Measurements from ENCODE around the gene MFAP3L.

GRCh38 chr4:169975131-169975837 is 50.9 kb downstream of the MFAP3L start:
- TF ChIP-seq REST (IDR thresholded peaks at IDR 0.05; ENCODE audit: insufficient read depth in 1 of 2, low read depth in 2 of 2, low read length in 2 of 2) (no peak), POLR2AphosphoS5 (IDR thresholded peaks at IDR 0.05; ENCODE audit: low read depth, low read length) (no peak), TAF1 (IDR thresholded peaks at IDR 0.05; ENCODE audit: borderline replicate concordance, insufficient read depth, low read length) (no peak), SIN3A (IDR thresholded peaks at IDR 0.05; ENCODE audit: borderline replicate concordance, insufficient read depth, low read length) (no peak), FOXP2 (optimal IDR thresholded peaks at IDR 0.05; ENCODE audit: borderline replicate concordance, extremely low read depth, extremely low read length, insufficient read depth) (no peak)

Measured in PFSK-1 (cell line).